Activated T-cell treated with anti-CD3 and anti-CD28 coated beads, Interleukin-2, amount 50 U/mL, for 24 hours (primary cell): ENCODE data around the gene NECAB3.
A peak's percentile ranks its signal among the peaks of the same experiment; 100 is the strongest.

Experiments
- DNase-seq: peaks from one replicate; pipeline ENCODE4 v3.0.0-alpha.2; 2020
- H3K27ac Mint-ChIP-seq: 2 replicates; pipeline ENCODE4 v1.8.0; 2020; ENCODE audit warnings: mild to moderate bottlenecking, mixed read lengths
- H3K27me3 Mint-ChIP-seq: 2 replicates; pipeline ENCODE4 v1.8.0; 2020; ENCODE audit warnings: mixed read lengths
- H3K36me3 Mint-ChIP-seq: 2 replicates; pipeline ENCODE4 v1.8.0; 2020; ENCODE audit warnings: low read depth, mixed read lengths
- H3K4me1 Mint-ChIP-seq: 2 replicates; pipeline ENCODE4 v1.8.0; 2020; ENCODE audit warnings: low read depth, mixed read lengths
- H3K4me3 Mint-ChIP-seq: 2 replicates; pipeline ENCODE4 v1.8.0; 2020; ENCODE audit warnings: mild to moderate bottlenecking, moderate library complexity, mixed read lengths
- H3K9me3 Mint-ChIP-seq: 2 replicates; pipeline ENCODE4 v1.8.0; 2020; ENCODE audit warnings: mixed read lengths

The NECAB3 gene

DNA sequence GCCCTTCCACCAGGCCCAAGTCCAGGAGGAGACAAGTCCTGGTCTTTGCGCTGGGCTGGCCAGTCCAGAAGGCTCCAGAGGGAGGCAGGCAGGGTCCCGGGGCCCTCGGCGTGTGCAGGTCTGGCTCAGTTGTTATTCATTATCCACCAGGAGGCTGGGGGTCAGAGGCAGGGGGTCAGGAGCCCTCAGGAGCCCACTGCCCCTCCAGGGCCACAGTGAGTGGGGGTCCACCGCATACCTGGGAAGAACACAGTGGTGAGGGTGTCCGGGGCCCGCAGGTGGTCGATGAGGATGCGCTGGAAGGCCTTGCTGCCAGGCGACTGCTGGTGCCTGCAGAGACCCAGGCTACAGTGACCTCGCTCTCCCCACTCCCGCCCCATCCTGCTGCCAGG lies 16.5 kb downstream of the NECAB3 start:
- Mint-ChIP-seq H3K27ac (no peak overlapping the region), H3K36me3 (peaks cover 7% of the 10 kb centered on the region), H3K9me3 (no peaks in the 10 kb centered on the region), H3K4me3 (no peak overlapping the region), H3K4me1 (peaks cover 18% of the 10 kb centered on the region), H3K27me3 (no peaks in the 10 kb centered on the region)
- no peak for DNase-seq

DNA sequence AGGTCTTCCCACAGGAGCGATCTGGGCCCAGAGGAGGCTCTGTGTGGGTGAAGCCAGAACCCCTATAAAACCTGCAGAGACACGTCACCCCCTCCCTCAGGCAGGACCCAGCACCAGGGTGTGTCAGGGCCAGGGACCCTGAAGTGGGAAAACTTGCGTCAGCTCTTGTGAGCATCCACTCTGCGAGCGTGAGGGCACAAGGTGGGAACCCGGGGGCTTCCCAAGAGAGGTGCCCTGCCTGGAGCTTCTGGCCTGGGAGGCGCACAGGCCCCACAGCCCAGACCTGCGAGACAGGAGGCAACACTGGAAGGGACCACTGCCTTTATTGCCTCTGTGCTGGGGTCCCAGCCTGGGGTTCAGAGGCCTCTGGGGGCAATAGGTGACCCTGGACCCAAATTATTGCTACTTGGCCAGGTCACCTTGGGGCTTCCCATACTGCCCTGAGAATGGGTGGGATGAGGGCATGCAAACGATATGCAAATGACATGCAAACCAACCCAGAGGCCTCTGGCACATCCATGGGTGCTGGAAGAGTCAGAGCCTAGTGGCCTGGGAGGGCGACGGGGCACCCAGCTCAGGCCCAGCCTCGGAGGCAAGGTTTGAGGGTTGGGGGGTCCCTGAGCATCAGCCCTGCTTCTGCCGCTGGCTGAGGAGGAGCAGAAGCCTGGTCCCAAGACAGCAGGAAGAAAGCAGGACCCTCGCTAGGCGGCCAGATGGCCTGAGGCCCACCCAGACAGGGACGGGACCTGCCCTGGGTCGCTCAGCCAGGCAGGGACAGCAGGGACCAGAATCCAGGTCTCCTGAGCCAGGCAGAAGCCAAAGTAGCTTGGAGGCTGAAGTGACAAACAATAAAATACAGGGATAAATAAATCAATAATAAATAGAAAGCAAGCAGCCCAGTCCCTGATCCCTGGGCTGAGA lies 17.2 kb downstream of the NECAB3 start:
- Mint-ChIP-seq H3K27ac (no peak overlapping the region), H3K36me3 (peaks cover 7% of the 10 kb centered on the region), H3K9me3 (no peaks in the 10 kb centered on the region), H3K4me3 (no peak overlapping the region), H3K4me1 (peaks cover 22% of the 10 kb centered on the region), H3K27me3 (no peaks in the 10 kb centered on the region)
- no peak for DNase-seq

DNA sequence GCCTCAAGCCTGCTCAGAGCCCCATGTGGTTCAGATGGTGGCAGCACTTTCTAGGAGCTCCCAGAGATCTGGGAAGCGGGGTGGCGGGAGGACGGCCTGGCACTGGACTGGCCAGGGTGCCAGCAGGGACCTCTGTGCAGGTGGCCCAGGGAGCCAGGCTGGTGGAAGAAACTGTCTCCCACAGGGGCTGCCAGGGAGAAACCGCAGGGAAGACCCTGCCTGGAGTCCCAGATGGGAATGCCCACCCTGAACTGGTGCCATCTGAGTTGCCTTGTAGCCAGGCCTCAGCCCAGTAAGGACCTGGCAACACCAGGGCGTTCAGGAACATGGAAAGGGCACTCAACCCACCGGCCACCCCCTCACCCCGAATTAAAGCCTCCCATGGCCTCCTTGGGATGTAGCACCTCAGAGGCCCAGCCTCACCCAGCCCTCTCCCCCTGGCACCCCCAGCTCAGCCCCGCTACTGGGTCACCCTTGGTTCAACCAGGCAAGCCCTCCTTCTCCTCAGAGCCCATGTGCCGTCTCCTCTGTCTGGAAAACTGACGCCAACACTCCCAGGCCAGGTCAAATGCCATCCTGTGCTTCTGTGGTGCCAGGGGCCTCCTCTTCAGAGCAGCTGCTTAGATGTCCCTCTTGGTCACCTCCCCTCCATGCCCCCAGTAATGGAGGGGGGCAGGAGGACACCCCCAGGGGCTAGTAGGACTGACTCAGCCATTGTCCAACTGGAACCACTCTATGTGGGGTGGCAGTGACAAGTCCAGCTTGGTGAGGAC lies 18.0 kb downstream of the NECAB3 start:
- Mint-ChIP-seq H3K27me3 (no peaks in the 10 kb centered on the region), H3K4me1 (peaks cover 30% of the 10 kb centered on the region), H3K9me3 (no peaks in the 10 kb centered on the region), H3K27ac (no peak overlapping the region), H3K36me3 (peaks cover 7% of the 10 kb centered on the region), H3K4me3 (no peak overlapping the region)
- DNase-seq, result no peak

DNA sequence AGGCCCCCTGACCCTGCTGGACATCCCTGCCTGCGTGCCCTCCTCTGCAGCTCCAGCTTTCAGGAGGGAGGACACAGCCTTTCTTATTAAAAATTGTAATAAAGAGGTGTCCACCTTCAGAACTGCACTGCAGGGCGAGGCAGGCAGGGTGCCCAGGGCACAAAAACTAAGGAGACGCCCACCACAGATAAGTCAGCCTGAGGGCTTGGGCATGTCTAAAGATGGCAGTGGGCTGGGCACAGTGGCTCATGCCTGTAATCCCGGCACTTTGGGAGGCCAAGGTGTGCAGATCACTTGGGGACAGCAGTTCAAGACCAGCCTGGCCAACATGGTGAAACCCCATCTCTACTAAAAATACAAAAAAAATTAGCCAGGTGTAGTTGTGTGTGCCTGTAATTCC lies 19.1 kb downstream of the NECAB3 start:
- Mint-ChIP-seq H3K4me3 (no peak overlapping the region), H3K27ac (peak overlapping the region; percentile 2), H3K36me3 (peaks cover 7% of the 10 kb centered on the region), H3K4me1 (peaks cover 36% of the 10 kb centered on the region), H3K27me3 (no peaks in the 10 kb centered on the region), H3K9me3 (no peaks in the 10 kb centered on the region)
- DNase-seq, result no peak

DNA sequence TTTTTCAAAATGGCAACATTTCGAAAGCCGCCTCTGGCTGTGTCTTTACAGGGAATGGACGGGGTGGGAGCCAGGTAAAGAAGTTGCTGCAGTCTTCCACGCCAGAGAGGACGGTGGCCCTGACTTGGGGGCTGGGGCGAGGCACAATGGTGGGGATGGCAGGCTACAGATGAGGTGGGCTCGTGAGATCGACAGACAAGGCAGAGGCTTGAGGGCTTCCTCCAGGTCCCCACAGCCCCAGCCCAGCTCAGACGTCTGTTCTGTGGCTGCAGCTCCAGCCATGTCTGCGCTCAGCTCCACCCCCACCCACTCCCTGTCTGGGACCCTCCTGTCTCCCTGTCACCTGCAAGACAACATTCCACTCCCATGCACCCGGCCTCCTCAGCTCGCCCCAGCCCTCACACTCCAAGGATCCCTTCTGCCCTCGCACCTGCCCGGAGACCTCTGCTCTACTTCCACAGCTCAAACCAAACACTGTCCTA lies 19.5 kb downstream of the NECAB3 start:
- peak overlapping the region; percentile 29 for H3K27ac Mint-ChIP-seq
- H3K36me3 Mint-ChIP-seq, result peaks cover 6% of the 10 kb centered on the region
- no peak overlapping the region for H3K4me3 Mint-ChIP-seq
- no peaks in the 10 kb centered on the region for H3K9me3 Mint-ChIP-seq
- H3K27me3 Mint-ChIP-seq, result no peaks in the 10 kb centered on the region
- peaks cover 41% of the 10 kb centered on the region for H3K4me1 Mint-ChIP-seq
- DNase-seq, result no peak

DNA sequence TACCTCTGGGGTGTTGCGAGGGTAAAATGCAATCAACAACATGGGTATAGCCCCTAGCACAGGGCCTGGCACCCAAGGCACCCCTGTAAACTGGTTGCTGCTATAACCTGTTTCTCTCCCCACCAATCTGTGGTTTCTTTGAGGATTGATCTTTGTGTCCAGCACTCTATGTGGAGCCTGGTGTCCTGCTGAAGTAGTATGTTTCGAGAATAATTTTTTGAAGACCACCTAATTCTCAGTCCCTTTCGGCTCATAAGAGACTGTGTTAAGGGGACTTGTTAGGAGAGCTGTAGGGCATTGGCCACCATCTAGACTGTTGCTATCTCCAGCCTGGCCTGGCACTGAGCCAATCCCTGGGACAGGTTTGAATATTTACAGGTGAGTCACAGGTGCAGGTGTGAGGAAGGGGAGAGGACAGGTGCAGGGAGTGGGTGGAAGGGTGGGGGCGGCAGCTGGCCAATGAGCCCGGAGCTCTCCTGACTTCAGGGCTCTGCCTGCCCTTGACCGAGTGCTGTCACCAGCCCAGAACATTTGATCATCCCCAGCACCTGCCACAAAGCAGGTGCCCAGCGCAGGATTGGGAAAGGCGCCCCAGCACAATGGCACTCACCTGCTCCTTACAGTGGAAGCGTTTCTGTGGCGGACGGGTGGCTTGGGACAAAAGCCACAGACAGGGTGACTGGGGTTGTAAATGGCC lies 20.2 kb downstream of the NECAB3 start:
- no peak overlapping the region for H3K4me3 Mint-ChIP-seq
- H3K4me1 Mint-ChIP-seq, result peaks cover 47% of the 10 kb centered on the region
- H3K9me3 Mint-ChIP-seq, result no peaks in the 10 kb centered on the region
- no peak for DNase-seq
- no peak overlapping the region for H3K27ac Mint-ChIP-seq
- H3K36me3 Mint-ChIP-seq, result peaks cover 4% of the 10 kb centered on the region
- no peaks in the 10 kb centered on the region for H3K27me3 Mint-ChIP-seq

DNA sequence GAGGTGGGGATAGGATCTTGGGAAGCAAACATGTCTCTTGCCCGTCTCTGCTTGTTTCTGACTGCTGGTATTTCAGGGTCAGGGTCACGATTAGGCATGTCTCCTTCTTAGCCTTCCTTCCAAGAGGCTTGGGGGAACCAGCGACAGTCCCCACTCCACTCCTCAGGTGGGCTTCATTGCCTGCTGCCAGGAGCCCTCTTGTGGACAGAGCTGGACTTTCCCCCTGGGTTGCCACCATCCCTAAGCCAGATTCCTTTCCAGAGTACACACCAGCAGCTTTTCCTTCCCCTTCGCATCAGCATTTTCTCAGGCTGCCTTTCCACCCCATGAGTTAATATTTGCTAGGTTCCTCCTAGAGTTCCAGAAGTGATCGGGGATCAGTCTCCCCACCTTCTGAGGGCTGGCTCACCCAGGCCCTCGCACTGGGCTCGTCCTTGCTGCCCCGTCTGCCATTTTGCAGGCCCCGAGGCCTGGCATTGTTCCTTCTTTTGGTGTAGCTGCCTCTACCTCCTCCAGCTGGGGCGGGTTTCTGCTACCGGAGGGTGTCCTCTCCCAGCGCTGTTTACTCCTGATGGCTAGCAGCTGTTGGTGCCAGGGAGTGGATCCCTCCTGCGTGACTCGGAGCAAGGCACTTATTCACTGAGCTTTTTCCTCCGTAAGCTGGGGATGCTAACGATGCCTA lies 20.9 kb downstream of the NECAB3 start:
- H3K9me3 Mint-ChIP-seq, result no peaks in the 10 kb centered on the region
- H3K27me3 Mint-ChIP-seq, result no peaks in the 10 kb centered on the region
- no peak overlapping the region for H3K4me3 Mint-ChIP-seq
- H3K27ac Mint-ChIP-seq, result peak overlapping the region; percentile 88
- peaks cover 1% of the 10 kb centered on the region for H3K36me3 Mint-ChIP-seq
- peak; percentile 59 for DNase-seq
- peaks cover 53% of the 10 kb centered on the region for H3K4me1 Mint-ChIP-seq

DNA sequence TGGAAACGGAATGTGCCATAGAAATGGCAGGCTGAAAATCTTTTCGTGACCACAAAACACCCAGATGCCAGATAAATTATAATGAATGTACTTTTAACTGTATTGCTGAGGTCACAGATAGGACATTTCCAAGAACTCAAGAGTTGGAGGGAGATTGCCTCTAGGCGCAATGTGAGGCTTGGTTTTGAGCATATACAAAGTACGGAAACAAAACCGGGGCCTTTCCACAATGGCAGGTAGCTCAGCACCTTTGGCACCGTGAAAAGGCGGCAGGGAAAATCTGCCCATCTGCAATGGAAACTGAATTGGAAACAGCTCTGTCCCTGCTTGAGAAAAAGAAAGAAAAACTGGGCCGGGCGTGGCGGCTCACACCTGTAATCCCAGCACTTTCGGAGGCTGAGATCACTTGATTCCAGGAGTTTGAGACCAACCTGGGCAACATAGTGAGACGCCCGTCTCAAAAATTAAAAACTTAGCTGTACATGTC lies 22.6 kb downstream of the NECAB3 start:
- H3K4me3 Mint-ChIP-seq, result no peak overlapping the region
- peaks cover 4% of the 10 kb centered on the region for H3K36me3 Mint-ChIP-seq

DNA sequence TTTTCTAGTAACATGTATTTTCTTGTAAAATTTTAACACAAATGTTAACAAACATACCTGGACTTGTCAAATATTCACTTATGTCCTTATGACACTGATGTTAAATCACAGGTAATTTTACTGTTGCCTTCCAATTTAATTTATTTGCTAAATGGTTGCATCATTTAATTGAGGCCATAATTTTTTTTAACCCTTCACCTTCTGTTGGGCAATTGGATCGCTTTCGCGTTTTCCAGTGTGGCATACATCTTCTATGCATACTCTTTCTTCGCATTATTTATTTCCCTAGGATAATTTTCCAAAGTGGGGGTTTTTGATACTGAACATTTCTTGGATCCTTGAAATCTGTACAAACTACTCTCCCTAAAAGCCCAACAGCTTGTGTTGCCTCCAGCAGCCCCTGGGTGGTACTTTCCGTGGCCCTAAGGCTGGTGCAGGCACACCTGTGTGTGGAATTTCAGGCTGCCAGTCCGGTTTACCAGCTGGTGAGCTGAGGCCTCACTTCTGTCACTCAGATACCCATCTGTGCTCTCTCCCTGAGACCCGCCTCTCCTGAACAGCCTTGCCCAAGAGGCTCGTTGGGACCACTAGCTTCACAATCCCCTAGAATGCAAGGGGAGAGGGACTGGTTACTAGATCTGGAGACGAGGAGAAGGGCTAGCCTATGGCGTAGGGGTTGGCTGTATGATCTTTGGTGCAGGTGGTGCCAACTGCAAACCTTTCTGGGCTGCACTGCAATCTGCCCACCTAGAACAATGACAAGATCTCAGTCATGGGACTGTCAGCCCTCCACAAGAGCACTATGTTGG lies 23.3 kb downstream of the NECAB3 start:
- no peak for DNase-seq
- H3K9me3 Mint-ChIP-seq, result no peaks in the 10 kb centered on the region
- H3K36me3 Mint-ChIP-seq, result peaks cover 7% of the 10 kb centered on the region
- no peak overlapping the region for H3K4me3 Mint-ChIP-seq
- no peaks in the 10 kb centered on the region for H3K27me3 Mint-ChIP-seq
- H3K27ac Mint-ChIP-seq, result peak overlapping the region; percentile 88
- peaks cover 62% of the 10 kb centered on the region for H3K4me1 Mint-ChIP-seq

More for the DNA sequence above, 22.6 kb downstream of the NECAB3 start:
- no peaks in the 10 kb centered on the region for H3K27me3 Mint-ChIP-seq
- no peak for DNase-seq
- H3K4me1 Mint-ChIP-seq, result peaks cover 62% of the 10 kb centered on the region
- peak overlapping the region; percentile 88 for H3K27ac Mint-ChIP-seq
- H3K9me3 Mint-ChIP-seq, result no peaks in the 10 kb centered on the region

DNA sequence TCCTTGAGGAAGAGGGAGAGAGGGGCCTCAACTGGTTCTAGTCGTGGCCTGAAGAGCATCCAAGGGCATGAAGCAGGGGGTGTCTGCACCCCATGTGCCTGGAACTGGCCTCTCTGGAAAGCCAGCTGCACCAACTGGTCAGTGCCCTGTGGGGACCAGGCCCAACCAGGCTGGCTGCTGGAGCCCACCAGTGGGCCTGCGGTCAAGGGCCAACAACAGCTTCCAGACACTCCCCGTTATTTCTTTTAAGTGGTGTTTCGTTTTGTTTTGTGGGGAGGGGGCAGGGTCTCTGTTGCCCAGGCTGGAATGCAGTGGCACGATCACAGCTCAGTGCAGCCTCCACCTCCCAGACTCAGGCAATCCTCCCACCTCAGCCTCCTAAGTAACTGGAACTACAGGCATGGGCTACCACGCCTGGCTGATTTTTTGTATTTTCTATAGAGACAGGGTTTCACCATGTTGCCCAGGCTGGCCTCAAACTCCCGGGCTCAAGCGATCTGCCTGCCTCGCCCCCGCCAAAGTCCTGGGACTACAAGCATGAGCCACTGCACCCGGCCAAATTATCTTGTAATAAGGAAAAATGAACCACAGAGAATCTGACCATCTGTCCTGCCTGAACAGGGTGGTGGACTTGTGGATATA lies 24.0 kb downstream of the NECAB3 start:
- peaks cover 62% of the 10 kb centered on the region for H3K4me1 Mint-ChIP-seq
- no peaks in the 10 kb centered on the region for H3K9me3 Mint-ChIP-seq
- no peak for DNase-seq
- no peak overlapping the region for H3K4me3 Mint-ChIP-seq
- peaks cover 14% of the 10 kb centered on the region for H3K36me3 Mint-ChIP-seq
- H3K27me3 Mint-ChIP-seq, result no peaks in the 10 kb centered on the region
- no peak overlapping the region for H3K27ac Mint-ChIP-seq

DNA sequence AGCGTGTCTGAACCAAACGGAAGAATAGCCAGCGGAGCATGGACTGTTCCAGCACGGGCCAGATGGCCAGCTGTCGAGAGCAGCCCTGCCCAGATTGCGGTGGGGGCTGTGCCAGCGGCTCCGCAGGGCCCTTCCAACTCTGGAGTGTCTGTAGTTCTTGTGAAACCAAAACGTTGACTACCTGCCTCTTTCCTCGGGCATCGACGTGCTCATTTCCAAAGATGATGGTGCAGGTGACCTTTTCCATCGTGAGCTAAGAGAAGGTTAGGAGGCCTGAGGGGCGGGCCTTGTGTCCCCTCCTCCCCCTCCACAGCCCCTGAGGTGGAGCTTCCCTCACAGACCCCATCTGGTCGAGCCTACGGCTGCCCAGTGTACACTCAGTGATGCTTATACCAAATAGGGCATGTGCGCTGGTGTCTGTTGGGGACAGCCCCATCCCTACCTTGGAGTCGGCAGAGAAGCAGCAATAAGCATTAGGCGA lies 25.0 kb downstream of the NECAB3 start:
- Mint-ChIP-seq H3K9me3 (no peaks in the 10 kb centered on the region), H3K4me1 (peaks cover 62% of the 10 kb centered on the region), H3K27me3 (no peaks in the 10 kb centered on the region), H3K4me3 (no peak overlapping the region), H3K36me3 (peaks cover 24% of the 10 kb centered on the region), H3K27ac (peak overlapping the region; percentile 26)
- no peak for DNase-seq

DNA sequence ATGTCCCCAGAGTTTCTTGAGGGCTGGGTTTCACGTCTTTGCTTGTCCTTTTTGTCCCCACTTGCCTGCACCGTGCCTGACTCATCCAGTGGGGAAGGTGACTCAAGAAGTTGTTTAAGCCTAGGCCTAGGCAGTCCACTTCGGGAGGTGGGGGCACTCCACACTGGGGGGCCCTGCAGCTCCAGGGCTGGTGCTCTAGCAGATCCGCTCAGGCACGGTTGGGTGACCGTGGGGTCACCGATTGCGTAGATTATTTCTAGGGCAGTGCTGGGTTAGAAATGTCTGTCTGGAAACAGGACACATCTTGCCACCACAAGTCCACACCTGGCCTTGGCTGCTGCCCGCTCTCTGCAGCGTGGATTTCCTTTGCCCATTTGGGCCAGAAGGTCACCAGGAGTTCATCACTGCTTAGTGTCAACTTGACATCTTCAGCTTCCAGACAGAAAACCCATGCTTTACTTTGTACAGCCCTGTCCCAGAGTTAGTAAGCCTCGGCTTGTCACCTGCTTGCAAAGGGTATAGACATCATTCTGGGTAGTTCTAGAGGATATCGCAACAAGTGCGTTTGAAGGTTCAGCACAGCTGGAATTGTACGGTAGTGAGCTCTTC lies 25.7 kb downstream of the NECAB3 start:
- peaks cover 55% of the 10 kb centered on the region for H3K4me1 Mint-ChIP-seq
- H3K27me3 Mint-ChIP-seq, result no peaks in the 10 kb centered on the region
- peaks cover 24% of the 10 kb centered on the region for H3K36me3 Mint-ChIP-seq
- no peak overlapping the region for H3K4me3 Mint-ChIP-seq
- H3K27ac Mint-ChIP-seq, result no peak overlapping the region
- H3K9me3 Mint-ChIP-seq, result no peaks in the 10 kb centered on the region
- DNase-seq, result no peak
